T1000 (cell line): Measurements from ENCODE around the gene REM1.

Experiments
- DNase-seq: peaks from one replicate; lab custom pipeline; 2025; ENCODE audit warnings: mixed read lengths; lab: John Stamatoyannopoulos, UW

The REM1 gene

GRCh38 chr20:31523361-31524283, 48.5 kb downstream of the REM1 start:
- no peak for DNase-seq

- no peak for DNase-seq
Measured at GRCh38 chr20:31527266-31527665, 52.2 kb downstream of the REM1 start.
